Measurements from ENCODE around the gene PRAMEF10. TPM values are rescaled to one million over a fixed set of nuclear protein-coding genes. Genes with fewer than 3 reads are reported as not detected.
"Not testable (repeated sequence)": the region's sequence is repeated elsewhere in the genome, so short reads cannot be mapped to it uniquely, and the experiment has no call there.

PRAMEF10 gene
- polyA plus RNA-seq, 1 of the 3 experiments (the other 2 are of a cell fraction) = not detected

DNA sequence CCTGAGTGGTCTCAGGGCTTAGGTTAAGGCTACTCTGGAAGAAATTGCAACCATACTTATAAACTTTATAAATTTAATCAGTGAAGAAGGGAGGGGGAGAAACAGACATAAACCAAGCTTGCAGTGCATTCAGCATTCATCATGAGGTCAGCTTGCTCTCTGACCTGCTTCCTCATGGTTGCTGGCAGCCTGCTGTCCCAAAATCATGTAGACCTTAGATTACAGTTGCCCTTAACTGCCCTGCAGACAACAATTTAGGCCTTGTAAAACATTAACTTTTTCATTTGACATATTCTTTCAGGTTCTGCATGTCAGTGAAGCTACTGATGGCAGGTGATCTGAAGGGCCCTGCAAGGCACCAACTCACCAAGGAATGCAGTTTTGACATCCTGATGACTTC, 1.1 kb upstream of the PRAMEF10 start:
- H4K20me1 ChIP-seq (ENCODE audit: insufficient read depth); H3K9me2 ChIP-seq; POLR2A ChIA-PET; H3K27me3 ChIP-seq (ENCODE audit: insufficient read depth); H3K4me2 ChIP-seq; H3K36me3 ChIP-seq (replicated peaks in 1 of 2; ENCODE audit: control insufficient read depth in 1 of 2, insufficient read depth in 2 of 2, low read length in 1 of 2); H3K4me1 ChIP-seq (ENCODE audit: control insufficient read depth in 1 of 2, insufficient read depth in 2 of 2, low read depth in 1 of 2, low read length in 1 of 2); H3K9me3 ChIP-seq; H3K9ac ChIP-seq; CTCF ChIA-PET; H3K4me3 ChIP-seq (ENCODE audit: low read depth in 2 of 2, low read length in 1 of 2); H2AFZ ChIP-seq (ENCODE audit: low read depth); H3K27ac ChIP-seq (ENCODE audit: low read depth in 2 of 2, low read length in 1 of 2); DNase-seq; H3F3A ChIP-seq (replicated peaks; ENCODE audit: insufficient read depth); H3K79me2 ChIP-seq (ENCODE audit: insufficient read depth): not testable (repeated sequence)

DNA sequence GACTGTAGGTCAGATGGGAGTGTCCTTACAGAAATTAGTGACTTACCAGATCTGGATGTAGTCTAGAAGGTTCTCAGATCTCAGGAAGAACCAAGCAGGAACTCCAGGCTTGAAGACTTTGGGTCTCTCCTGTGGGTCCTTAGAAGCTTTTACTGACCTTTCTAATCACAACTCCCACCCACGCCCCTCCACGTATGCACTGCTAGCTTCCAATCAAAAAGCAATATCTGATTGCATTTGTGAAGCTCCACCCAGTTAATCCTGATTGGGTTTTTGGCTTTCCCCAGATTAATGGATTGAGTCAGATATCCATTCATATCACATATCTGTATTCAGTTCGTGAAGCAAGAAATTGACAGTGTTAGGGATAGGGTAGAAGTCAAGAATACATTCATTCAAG, 12.0 kb downstream of the PRAMEF10 start, which contains the start of gene PRAMEF4:
TSS of gene PRAMEF4 (minus strand) at position 101 of the 400 bp plus-strand sequence. CDS start 2,807 bp downstream, outside the sequence.
- H3F3A ChIP-seq (replicated peaks; ENCODE audit: insufficient read depth); H2AFZ ChIP-seq (ENCODE audit: low read depth); H3K4me1 ChIP-seq (ENCODE audit: control insufficient read depth in 1 of 2, insufficient read depth in 2 of 2, low read depth in 1 of 2, low read length in 1 of 2); H3K9ac ChIP-seq; H4K20me1 ChIP-seq (ENCODE audit: insufficient read depth); H3K9me3 ChIP-seq; H3K4me3 ChIP-seq (ENCODE audit: low read depth in 2 of 2, low read length in 1 of 2); H3K27me3 ChIP-seq (ENCODE audit: insufficient read depth); H3K36me3 ChIP-seq (replicated peaks in 1 of 2; ENCODE audit: control insufficient read depth in 1 of 2, insufficient read depth in 2 of 2, low read length in 1 of 2); CTCF ChIA-PET; H3K4me2 ChIP-seq; H3K9me2 ChIP-seq; H3K79me2 ChIP-seq (ENCODE audit: insufficient read depth); DNase-seq; POLR2A ChIA-PET; H3K27ac ChIP-seq (ENCODE audit: low read depth in 2 of 2, low read length in 1 of 2): not testable (repeated sequence)
- 0% methylated on average over 3 of the region's 3 CpGs for WGBS (ENCODE audit: low lambda C conversion rate)

DNA sequence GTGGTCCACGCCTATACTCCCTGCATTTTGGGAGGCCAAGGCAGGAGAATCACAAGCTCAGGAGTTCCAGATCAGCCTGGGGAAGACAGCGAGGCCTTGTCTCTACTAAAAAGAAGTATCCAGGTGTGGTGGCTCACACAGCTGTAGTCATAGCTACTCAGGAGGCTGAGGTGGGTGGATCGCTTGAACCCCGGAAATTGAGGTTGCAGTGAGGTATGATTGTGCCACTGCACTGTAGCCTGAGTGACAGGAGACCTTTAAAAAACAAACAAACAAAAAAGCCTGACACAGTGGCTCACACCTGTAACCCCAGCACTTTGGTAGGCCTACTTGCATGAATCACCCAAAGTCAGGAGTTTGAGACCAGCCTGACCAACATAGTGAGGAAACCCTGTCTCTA, 19.6 kb downstream of the PRAMEF10 start:
- H2AFZ ChIP-seq (ENCODE audit: low read depth); H3F3A ChIP-seq (replicated peaks; ENCODE audit: insufficient read depth); CTCF ChIA-PET; H3K79me2 ChIP-seq (ENCODE audit: insufficient read depth); H3K36me3 ChIP-seq (replicated peaks in 1 of 2; ENCODE audit: control insufficient read depth in 1 of 2, insufficient read depth in 2 of 2, low read length in 1 of 2); H3K9ac ChIP-seq; H3K27me3 ChIP-seq (ENCODE audit: insufficient read depth); H3K4me3 ChIP-seq (ENCODE audit: low read depth in 2 of 2, low read length in 1 of 2); H3K9me3 ChIP-seq; H3K9me2 ChIP-seq; H4K20me1 ChIP-seq (ENCODE audit: insufficient read depth); H3K27ac ChIP-seq (ENCODE audit: low read depth in 2 of 2, low read length in 1 of 2); H3K4me1 ChIP-seq (ENCODE audit: control insufficient read depth in 1 of 2, insufficient read depth in 2 of 2, low read depth in 1 of 2, low read length in 1 of 2); H3K4me2 ChIP-seq; DNase-seq; POLR2A ChIA-PET: not testable (repeated sequence)
- 0% methylated on average over 3 of the region's 4 CpGs for WGBS (ENCODE audit: low lambda C conversion rate)

DNA sequence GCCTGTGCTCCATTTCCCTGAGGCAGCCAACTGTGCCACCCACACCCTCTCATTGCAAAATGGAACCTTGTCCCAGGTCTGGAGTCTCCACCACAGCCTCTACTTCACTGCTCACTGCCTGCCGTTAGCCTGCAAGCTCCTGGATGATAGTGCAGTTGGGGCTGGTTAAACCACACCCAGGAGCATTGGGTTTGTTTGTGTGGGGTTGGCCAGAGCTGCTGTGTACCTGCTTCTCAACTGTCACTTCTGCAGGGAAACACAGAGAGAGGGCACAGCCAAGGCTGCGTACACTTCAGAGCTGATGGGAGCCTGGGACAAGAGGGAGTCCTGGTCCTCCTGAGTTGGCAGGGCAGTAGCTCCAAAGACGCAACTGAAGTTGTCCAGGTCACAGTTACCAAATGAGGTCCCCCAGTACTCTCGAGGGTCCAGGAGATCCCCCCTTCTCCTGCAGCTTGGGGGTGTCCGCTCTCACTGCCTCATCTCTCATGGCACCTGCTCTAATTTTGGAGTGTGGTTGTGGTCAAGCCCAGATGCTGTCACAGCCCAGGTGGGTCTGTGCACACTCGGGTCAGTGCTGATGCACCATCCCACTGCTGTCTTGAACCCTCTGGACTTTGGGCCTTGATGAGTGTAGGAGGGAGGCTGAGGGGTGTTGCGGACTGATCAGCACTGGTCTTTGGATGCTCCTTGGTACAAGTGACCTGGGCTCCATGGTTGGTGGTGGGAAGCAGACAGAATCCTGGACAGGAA, 34.8 kb downstream of the PRAMEF10 start:
- H4K20me1 ChIP-seq (ENCODE audit: insufficient read depth); DNase-seq; H3K4me3 ChIP-seq (ENCODE audit: low read depth in 2 of 2, low read length in 1 of 2); H3F3A ChIP-seq (replicated peaks; ENCODE audit: insufficient read depth); CTCF ChIA-PET; H3K9me2 ChIP-seq; POLR2A ChIA-PET; H3K27ac ChIP-seq (ENCODE audit: low read depth in 2 of 2, low read length in 1 of 2); H3K9me3 ChIP-seq; H3K9ac ChIP-seq; H3K4me1 ChIP-seq (ENCODE audit: control insufficient read depth in 1 of 2, insufficient read depth in 2 of 2, low read depth in 1 of 2, low read length in 1 of 2); H3K4me2 ChIP-seq; H2AFZ ChIP-seq (ENCODE audit: low read depth); H3K36me3 ChIP-seq (replicated peaks in 1 of 2; ENCODE audit: control insufficient read depth in 1 of 2, insufficient read depth in 2 of 2, low read length in 1 of 2); H3K27me3 ChIP-seq (ENCODE audit: insufficient read depth); H3K79me2 ChIP-seq (ENCODE audit: insufficient read depth): not testable (repeated sequence)
- 0% methylated on average over 1 of the region's 7 CpGs for WGBS (ENCODE audit: low lambda C conversion rate)

DNA sequence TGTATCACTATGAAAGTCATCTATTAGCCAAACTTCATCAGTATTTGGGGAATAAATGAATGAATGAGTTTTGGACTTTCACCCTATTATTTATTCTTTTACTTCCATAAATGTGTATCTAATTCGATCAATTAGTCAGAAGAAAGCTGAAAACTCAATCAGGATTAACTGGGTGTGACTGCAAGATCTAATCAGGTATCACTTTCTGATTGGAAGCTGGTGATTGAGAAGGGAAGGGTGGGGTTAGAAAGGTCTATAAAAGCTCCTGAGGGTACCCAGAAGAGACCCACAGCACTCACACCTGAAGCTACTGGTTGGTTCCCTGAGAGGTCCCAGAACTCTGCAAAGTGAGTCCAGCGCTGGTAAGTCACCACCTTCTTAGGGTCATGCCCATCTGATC, 41.3 kb downstream of the PRAMEF10 start, which contains the start of gene PRAMEF2:
TSS of gene PRAMEF2 (plus strand) at position 301 of the 400 bp plus-strand sequence. CDS start 1,924 bp downstream, outside the sequence.
- H3K9ac ChIP-seq; H3K9me3 ChIP-seq; DNase-seq; POLR2A ChIA-PET; H3K36me3 ChIP-seq (replicated peaks in 1 of 2; ENCODE audit: control insufficient read depth in 1 of 2, insufficient read depth in 2 of 2, low read length in 1 of 2); H3K4me3 ChIP-seq (ENCODE audit: low read depth in 2 of 2, low read length in 1 of 2); H3K4me1 ChIP-seq (ENCODE audit: control insufficient read depth in 1 of 2, insufficient read depth in 2 of 2, low read depth in 1 of 2, low read length in 1 of 2); H2AFZ ChIP-seq (ENCODE audit: low read depth); CTCF ChIA-PET; H3K27me3 ChIP-seq (ENCODE audit: insufficient read depth); H3K79me2 ChIP-seq (ENCODE audit: insufficient read depth); H3K27ac ChIP-seq (ENCODE audit: low read depth in 2 of 2, low read length in 1 of 2); H4K20me1 ChIP-seq (ENCODE audit: insufficient read depth); H3F3A ChIP-seq (replicated peaks; ENCODE audit: insufficient read depth); H3K4me2 ChIP-seq; H3K9me2 ChIP-seq: not testable (repeated sequence)
- 2% methylated on average over 2 of the region's 2 CpGs for WGBS (ENCODE audit: low lambda C conversion rate)

All from SK-N-SH (cell line).